Thoracic aorta (tissue), 2 donors: Measurements from ENCODE around the gene DDTL. TPM values are rescaled to one million over a fixed set of nuclear protein-coding genes. Genes with fewer than 3 reads are reported as not detected.
"Not testable (repeated sequence)": the region's sequence is repeated elsewhere in the genome, so short reads cannot be mapped to it uniquely, and the experiment has no call there.

Source experiments
- ATAC-seq: fragments of 150-250 bp; one replicate; pipeline ENCODE4 v1.8.0; 2017; ENCODE audit warnings: low read depth; ENCODE audit not compliant: insufficient number of reproducible peaks, low FRiP score
- DNase-seq: peaks from one replicate; pipeline ENCODE4 v3.0.0-alpha.2; 2020; ENCODE audit warnings: low spot score
- H3K27ac ChIP-seq, 2 donors: fragments of 200-600 bp; sonication (generic); 1 replicate in 1 of 2; 2 replicates in 1 of 2; pipeline ENCODE4 v1.5.1; 2016; ENCODE audit warnings: mild to moderate bottlenecking in 2 of 2, moderate library complexity in 2 of 2
- H3K27me3 ChIP-seq: fragments of 200-600 bp; sonication (generic); replicated peaks from 2 replicates; pipeline ENCODE4 v1.6.0; 2016; ENCODE audit warnings: mild to moderate bottlenecking; ENCODE audit not compliant: insufficient read depth
- H3K36me3 ChIP-seq: fragments of 200-600 bp; sonication (generic); one replicate; pipeline ENCODE4 v1.5.1; 2016
- H3K4me1 ChIP-seq, 2 donors: fragments of 200-600 bp; sonication (generic); 1 replicate in 1 of 2; 2 replicates in 1 of 2; pipeline versions ENCODE4 v1.5.1 to v1.6.0; 2016; ENCODE audit warnings: low read depth in 2 of 2, mild to moderate bottlenecking in 1 of 2; ENCODE audit not compliant: control insufficient read depth in 1 of 2
- H3K4me3 ChIP-seq: fragments of 200-600 bp; sonication (generic); 2 replicates; pipeline ENCODE4 v1.5.1; 2016; ENCODE audit warnings: mild to moderate bottlenecking
- H3K9me3 ChIP-seq: fragments of 200-600 bp; sonication (generic); 2 replicates; pipeline ENCODE4 v1.5.1; 2016
- CTCF ChIP-seq: fragments of 200-600 bp; sonication (generic); IDR thresholded peaks from one replicate; pipeline ENCODE4 v1.5.1; 2019; ENCODE audit warnings: antibody characterized with exemption
- total RNA-seq, 2 donors: library from RNA; depleted of rRNA; stranded (reverse); fragments of >200 nt; gene quantifications; one replicate each; pipeline versions ENCODE4 v1.1.0 to v1.2.3, GENCODE V29; 2016

Gene DDTL
- total RNA-seq: 1 to 10 TPM in 1 of 2 donors, not detected in 1; 5.4 TPM

- peaks cover 14% of the 10 kb centered on the region for H3K36me3 ChIP-seq
- H3K27ac ChIP-seq, DNase-seq, H3K4me3 ChIP-seq, H3K27me3 ChIP-seq, H3K4me1 ChIP-seq, H3K9me3 ChIP-seq: not testable (repeated sequence)
- peak; percentile 93 for ATAC-seq
Observed at GRCh38 chr22:23966568-23966967, at the start of gene DDTL. Gene DDTL, plus strand, starts transcription at chr22:23966888. Its CDS starts 27 bp downstream, at chr22:23966915.

- not testable (repeated sequence) for H3K36me3 ChIP-seq, H3K9me3 ChIP-seq, ATAC-seq, H3K27me3 ChIP-seq, H3K4me1 ChIP-seq, H3K4me3 ChIP-seq, DNase-seq
- peak overlapping the region; percentile 69 to 74 for H3K27ac ChIP-seq
Observed at GRCh38 chr22:23920267-23920611, 46.4 kb upstream of the DDTL start.

- H3K9me3 ChIP-seq, DNase-seq, H3K36me3 ChIP-seq, H3K4me3 ChIP-seq, ATAC-seq, H3K27ac ChIP-seq, H3K4me1 ChIP-seq, H3K27me3 ChIP-seq: not testable (repeated sequence)
Observed at GRCh38 chr22:23921586-23922201, 45.0 kb upstream of the DDTL start.

- Histone ChIP-seq H3K9me3 (peaks cover 5% of the 10 kb centered on the region), H3K27ac (no peak overlapping the region), H3K4me1 (peaks cover 7 to 8% of the 10 kb centered on the region in 2 donors), H3K36me3 (no peaks in the 10 kb centered on the region), H3K27me3 (no peaks in the 10 kb centered on the region), H3K4me3 (no peak overlapping the region)
- no peak for DNase-seq
- ATAC-seq: no peak
- no peak for TF ChIP-seq CTCF
Observed at GRCh38 chr22:23922921-23923320, 43.8 kb upstream of the DDTL start.

- Histone ChIP-seq H3K36me3 (no peaks in the 10 kb centered on the region), H3K4me3 (no peak overlapping the region), H3K9me3 (peaks cover 5% of the 10 kb centered on the region), H3K27ac (no peak overlapping the region), H3K4me1 (peaks cover 1 to 2% of the 10 kb centered on the region in 2 donors), H3K27me3 (no peaks in the 10 kb centered on the region)
- ATAC-seq (no peak), DNase-seq (no peak)
- TF ChIP-seq CTCF: no peak
Observed at GRCh38 chr22:23925020-23925606, 41.6 kb upstream of the DDTL start.

GRCh38 chr22:23926561-23926960 lies 40.1 kb upstream of the DDTL start:
- ATAC-seq: no peak
- H3K36me3 ChIP-seq: no peaks in the 10 kb centered on the region
- no peak for DNase-seq
- H3K27ac ChIP-seq: no peak overlapping the region
- no peak overlapping the region for H3K4me3 ChIP-seq
- H3K4me1 ChIP-seq: no peaks in the 10 kb centered on the region
- H3K9me3 ChIP-seq: peaks cover 5% of the 10 kb centered on the region
- H3K27me3 ChIP-seq: no peaks in the 10 kb centered on the region
- TF ChIP-seq CTCF: no peak
